Panc1 (cell line): ENCODE data around the gene INSL6.

ENCODE experiments used
- POLR2AphosphoS5 ChIP-seq: IDR thresholded peaks from 2 replicates; pipeline ENCODE4 v1.6.1; 2012; ENCODE audit warnings: mild to moderate bottlenecking, low read depth, low read length, moderate library complexity
- SIN3A ChIP-seq: IDR thresholded peaks from 2 replicates; pipeline ENCODE4 v1.6.1; 2012; ENCODE audit warnings: low read depth, mild to moderate bottlenecking, low read length, moderate library complexity, borderline replicate concordance; ENCODE audit not compliant: insufficient read depth
- TF ChIP-seq, protein P1 (sequence below), 2 experiments: IDR thresholded peaks; 2 replicates each; pipeline ENCODE4 v1.6.1; 2011 to 2012; ENCODE audit warnings: low read depth in 2 of 2, control low read depth in 1 of 2, low read length in 1 of 2, mild to moderate bottlenecking in 1 of 2, moderate library complexity in 1 of 2; ENCODE audit not compliant: insufficient read depth in 1 of 2
- TF ChIP-seq, protein P2 (sequence below): fragments of 450-650 bp; IDR thresholded peaks from 2 replicates; pipeline ENCODE4 v1.5.1; 2017; ENCODE audit warnings: mild to moderate bottlenecking

DNA sequence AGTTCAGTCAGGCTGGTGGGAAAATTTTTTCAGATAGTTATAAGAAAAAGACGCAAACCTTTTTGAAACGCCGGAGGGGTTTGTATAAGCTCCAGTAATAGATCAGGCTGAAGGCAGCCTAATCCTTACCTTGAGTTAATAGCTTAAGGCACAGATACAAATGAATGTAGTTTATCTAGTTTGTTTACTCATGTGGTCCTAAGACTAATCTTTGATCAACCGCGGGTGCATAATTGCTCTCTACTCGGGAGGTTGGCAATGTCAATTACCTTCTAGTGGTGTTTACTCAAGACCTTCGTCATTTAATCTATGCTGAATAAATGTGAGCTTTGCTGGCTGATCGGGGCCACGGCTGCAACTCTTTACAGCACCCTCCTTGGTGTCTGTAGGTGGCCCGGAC, 45.1 kb upstream of the INSL6 start:
- TF ChIP-seq, protein P1, sequence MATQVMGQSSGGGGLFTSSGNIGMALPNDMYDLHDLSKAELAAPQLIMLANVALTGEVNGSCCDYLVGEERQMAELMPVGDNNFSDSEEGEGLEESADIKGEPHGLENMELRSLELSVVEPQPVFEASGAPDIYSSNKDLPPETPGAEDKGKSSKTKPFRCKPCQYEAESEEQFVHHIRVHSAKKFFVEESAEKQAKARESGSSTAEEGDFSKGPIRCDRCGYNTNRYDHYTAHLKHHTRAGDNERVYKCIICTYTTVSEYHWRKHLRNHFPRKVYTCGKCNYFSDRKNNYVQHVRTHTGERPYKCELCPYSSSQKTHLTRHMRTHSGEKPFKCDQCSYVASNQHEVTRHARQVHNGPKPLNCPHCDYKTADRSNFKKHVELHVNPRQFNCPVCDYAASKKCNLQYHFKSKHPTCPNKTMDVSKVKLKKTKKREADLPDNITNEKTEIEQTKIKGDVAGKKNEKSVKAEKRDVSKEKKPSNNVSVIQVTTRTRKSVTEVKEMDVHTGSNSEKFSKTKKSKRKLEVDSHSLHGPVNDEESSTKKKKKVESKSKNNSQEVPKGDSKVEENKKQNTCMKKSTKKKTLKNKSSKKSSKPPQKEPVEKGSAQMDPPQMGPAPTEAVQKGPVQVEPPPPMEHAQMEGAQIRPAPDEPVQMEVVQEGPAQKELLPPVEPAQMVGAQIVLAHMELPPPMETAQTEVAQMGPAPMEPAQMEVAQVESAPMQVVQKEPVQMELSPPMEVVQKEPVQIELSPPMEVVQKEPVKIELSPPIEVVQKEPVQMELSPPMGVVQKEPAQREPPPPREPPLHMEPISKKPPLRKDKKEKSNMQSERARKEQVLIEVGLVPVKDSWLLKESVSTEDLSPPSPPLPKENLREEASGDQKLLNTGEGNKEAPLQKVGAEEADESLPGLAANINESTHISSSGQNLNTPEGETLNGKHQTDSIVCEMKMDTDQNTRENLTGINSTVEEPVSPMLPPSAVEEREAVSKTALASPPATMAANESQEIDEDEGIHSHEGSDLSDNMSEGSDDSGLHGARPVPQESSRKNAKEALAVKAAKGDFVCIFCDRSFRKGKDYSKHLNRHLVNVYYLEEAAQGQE (IDR thresholded peaks at IDR 0.05; ENCODE audit: insufficient read depth in 1 of 2, low read depth in 2 of 2, low read length in 1 of 2): no peak
- TF ChIP-seq, protein P2, sequence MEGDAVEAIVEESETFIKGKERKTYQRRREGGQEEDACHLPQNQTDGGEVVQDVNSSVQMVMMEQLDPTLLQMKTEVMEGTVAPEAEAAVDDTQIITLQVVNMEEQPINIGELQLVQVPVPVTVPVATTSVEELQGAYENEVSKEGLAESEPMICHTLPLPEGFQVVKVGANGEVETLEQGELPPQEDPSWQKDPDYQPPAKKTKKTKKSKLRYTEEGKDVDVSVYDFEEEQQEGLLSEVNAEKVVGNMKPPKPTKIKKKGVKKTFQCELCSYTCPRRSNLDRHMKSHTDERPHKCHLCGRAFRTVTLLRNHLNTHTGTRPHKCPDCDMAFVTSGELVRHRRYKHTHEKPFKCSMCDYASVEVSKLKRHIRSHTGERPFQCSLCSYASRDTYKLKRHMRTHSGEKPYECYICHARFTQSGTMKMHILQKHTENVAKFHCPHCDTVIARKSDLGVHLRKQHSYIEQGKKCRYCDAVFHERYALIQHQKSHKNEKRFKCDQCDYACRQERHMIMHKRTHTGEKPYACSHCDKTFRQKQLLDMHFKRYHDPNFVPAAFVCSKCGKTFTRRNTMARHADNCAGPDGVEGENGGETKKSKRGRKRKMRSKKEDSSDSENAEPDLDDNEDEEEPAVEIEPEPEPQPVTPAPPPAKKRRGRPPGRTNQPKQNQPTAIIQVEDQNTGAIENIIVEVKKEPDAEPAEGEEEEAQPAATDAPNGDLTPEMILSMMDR: no peak
- TF ChIP-seq POLR2AphosphoS5: no peak
- TF ChIP-seq SIN3A: no peak
